ENCODE data around the gene ARHGEF2. TPM values are rescaled to one million over a fixed set of nuclear protein-coding genes. Genes with fewer than 3 reads are reported as not detected.
A peak's percentile ranks its signal among the peaks of the same experiment; 100 is the strongest.

ARHGEF2 gene
- total and polyA plus RNA-seq, 2 experiments from 2014 or later = 30.1 to 46.9 TPM

DNA sequence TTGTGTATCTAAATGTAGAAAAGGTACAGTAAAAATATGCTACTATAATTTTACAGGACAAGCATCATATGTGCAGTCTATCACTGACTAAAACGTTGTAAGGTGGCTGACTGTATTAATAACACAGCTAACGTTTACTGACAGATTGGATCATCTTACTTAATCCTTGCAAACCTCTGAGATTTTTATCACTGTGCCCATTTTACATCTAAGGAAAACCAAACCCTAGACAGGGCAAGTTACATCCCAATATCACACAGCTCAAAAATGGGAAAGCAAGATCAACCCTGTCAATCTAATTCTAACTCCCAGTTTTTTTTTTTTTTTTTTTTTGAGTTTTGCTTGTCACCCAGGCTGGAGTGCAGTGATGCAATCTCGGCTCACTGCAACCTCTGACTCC lies 59.7 kb downstream of the ARHGEF2 start:
- no peaks in the 10 kb centered on the region for H3K9me2 ChIP-seq (replicated peaks; ENCODE audit: insufficient read depth)
- H3K4me1 ChIP-seq (ENCODE audit: insufficient read depth) = no peaks in the 10 kb centered on the region
- peaks cover 16% of the 10 kb centered on the region for H3K79me2 ChIP-seq
- TF ChIP-seq, protein P1, sequence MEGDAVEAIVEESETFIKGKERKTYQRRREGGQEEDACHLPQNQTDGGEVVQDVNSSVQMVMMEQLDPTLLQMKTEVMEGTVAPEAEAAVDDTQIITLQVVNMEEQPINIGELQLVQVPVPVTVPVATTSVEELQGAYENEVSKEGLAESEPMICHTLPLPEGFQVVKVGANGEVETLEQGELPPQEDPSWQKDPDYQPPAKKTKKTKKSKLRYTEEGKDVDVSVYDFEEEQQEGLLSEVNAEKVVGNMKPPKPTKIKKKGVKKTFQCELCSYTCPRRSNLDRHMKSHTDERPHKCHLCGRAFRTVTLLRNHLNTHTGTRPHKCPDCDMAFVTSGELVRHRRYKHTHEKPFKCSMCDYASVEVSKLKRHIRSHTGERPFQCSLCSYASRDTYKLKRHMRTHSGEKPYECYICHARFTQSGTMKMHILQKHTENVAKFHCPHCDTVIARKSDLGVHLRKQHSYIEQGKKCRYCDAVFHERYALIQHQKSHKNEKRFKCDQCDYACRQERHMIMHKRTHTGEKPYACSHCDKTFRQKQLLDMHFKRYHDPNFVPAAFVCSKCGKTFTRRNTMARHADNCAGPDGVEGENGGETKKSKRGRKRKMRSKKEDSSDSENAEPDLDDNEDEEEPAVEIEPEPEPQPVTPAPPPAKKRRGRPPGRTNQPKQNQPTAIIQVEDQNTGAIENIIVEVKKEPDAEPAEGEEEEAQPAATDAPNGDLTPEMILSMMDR (IDR thresholded peaks at IDR 0.05; ENCODE audit: poor library complexity) = no peak
- TF ChIP-seq EZH2phosphoT487 (IDR thresholded peaks at IDR 0.05; ENCODE audit: low read depth, severe bottlenecking, unreplicated experiment) = no peak
- peaks cover 13% of the 10 kb centered on the region for H3K36me3 ChIP-seq (replicated peaks; ENCODE audit: insufficient read depth, low read depth)
- no peak overlapping the region for H3K4me2 ChIP-seq
- H3K9me3 ChIP-seq (ENCODE audit: low read depth) = no peaks in the 10 kb centered on the region
- H2AFZ ChIP-seq = no peak overlapping the region
- no peak for DNase-seq (ENCODE audit: low spot score)
- H4K20me1 ChIP-seq (ENCODE audit: insufficient read depth, poor library complexity, severe bottlenecking) = no peaks in the 10 kb centered on the region
- H3K4me3 ChIP-seq = no peak overlapping the region
- no peaks in the 10 kb centered on the region for H3K27me3 ChIP-seq
- 89% methylated on average over 3 of the region's 3 CpGs for WGBS (ENCODE audit: low lambda C conversion rate, missing lambda C conversion rate)
- H3K27ac ChIP-seq = no peak overlapping the region

DNA sequence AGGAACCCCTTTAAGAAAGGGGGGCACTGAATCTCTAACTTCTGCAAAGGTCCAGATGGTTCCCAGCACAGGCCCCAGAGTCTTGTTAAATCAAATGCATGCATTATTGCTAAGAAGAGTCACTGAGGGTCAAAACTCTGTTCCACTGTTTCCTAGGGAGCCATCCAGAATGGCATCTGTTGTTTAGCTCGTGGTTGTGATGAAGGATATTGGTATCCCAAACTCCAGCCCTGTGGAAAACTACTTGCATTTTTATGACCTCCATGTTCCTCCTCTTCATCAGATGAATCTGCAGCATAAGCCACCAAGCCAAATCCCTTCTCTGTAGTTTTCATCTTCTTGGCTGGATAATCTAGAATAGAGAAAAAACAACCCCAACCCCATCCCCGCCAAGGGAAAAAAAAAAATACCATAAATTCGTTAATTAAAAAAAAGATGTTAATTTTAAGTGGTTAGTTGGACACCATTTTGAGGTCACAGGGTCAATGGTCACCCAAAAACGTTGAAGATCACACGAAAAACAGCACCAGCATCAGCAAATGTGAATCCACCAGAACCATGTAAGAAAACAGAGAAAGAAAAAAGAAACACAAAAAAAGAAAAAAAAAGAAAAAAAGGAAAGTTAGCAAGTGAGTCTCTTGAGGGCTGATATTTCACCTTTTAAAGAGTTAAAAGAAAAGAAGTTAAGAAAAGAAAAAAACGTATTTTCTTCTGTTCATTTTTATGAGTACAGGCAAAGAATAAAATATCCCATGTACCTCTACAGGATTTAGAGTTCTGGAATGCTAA lies 64.2 kb downstream of the ARHGEF2 start:
- H3K36me3 ChIP-seq (replicated peaks; ENCODE audit: insufficient read depth, low read depth) = peaks cover 8% of the 10 kb centered on the region
- H3K4me1 ChIP-seq (ENCODE audit: insufficient read depth) = peaks cover 7% of the 10 kb centered on the region
- 90% methylated on average over 6 of the region's 6 CpGs for WGBS (ENCODE audit: low lambda C conversion rate, missing lambda C conversion rate)

GRCh38 chr1:155912056-155912536 lies 66.3 kb downstream of the ARHGEF2 start:
- Histone ChIP-seq H3K4me1 (ENCODE audit: insufficient read depth) (peaks cover 7% of the 10 kb centered on the region), H4K20me1 (ENCODE audit: insufficient read depth, poor library complexity, severe bottlenecking) (no peaks in the 10 kb centered on the region), H3K4me3 (no peak overlapping the region), H3K79me2 (peaks cover 30% of the 10 kb centered on the region), H2AFZ (no peak overlapping the region), H3K27ac (peak overlapping the region; percentile 95), H3K9me2 (replicated peaks; ENCODE audit: insufficient read depth) (no peaks in the 10 kb centered on the region), H3K36me3 (replicated peaks; ENCODE audit: insufficient read depth, low read depth) (peaks cover 3% of the 10 kb centered on the region), H3K4me2 (peak overlapping the region; percentile 82), H3K9me3 (ENCODE audit: low read depth) (no peaks in the 10 kb centered on the region), H3K27me3 (no peaks in the 10 kb centered on the region)
- peak; percentile 19 for DNase-seq (ENCODE audit: low spot score)
- WGBS (ENCODE audit: low lambda C conversion rate, missing lambda C conversion rate) = 76% methylated on average over 11 of the region's 11 CpGs
- TF ChIP-seq, protein P1 (IDR thresholded peaks at IDR 0.05; ENCODE audit: poor library complexity) = no peak

More for the DNA sequence above, 64.2 kb downstream of the ARHGEF2 start:
- TF ChIP-seq, protein P1 (IDR thresholded peaks at IDR 0.05; ENCODE audit: poor library complexity) = no peak
- TF ChIP-seq EZH2phosphoT487 (IDR thresholded peaks at IDR 0.05; ENCODE audit: low read depth, severe bottlenecking, unreplicated experiment) (no peak), EZH2 (IDR thresholded peaks at IDR 0.05; ENCODE audit: borderline replicate concordance) (no peak)
- Histone ChIP-seq H3K9me3 (ENCODE audit: low read depth) (no peaks in the 10 kb centered on the region), H3K27me3 (no peaks in the 10 kb centered on the region), H3K79me2 (peaks cover 18% of the 10 kb centered on the region), H3K4me3 (no peak overlapping the region), H3K27ac (no peak overlapping the region), H3K4me2 (no peak overlapping the region), H3K9me2 (replicated peaks; ENCODE audit: insufficient read depth) (no peaks in the 10 kb centered on the region), H4K20me1 (ENCODE audit: insufficient read depth, poor library complexity, severe bottlenecking) (no peaks in the 10 kb centered on the region), H2AFZ (no peak overlapping the region)
- DNase-seq (ENCODE audit: low spot score) = no peak

Measured in hepatocyte (in vitro differentiated cells).